ENCODE results near the gene RHOA.
A peak's percentile ranks its signal among the peaks of the same experiment; 100 is the strongest.

Gene RHOA

GRCh38 chr3:49413338-49413734 lies 1.6 kb upstream of the RHOA start:
- Histone ChIP-seq H3K36me3 (ENCODE audit: low read depth) (peaks cover 31% of the 10 kb centered on the region), H3K27ac (ENCODE audit: poor library complexity, severe bottlenecking) (peak overlapping the region; percentile 92), H3K4me1 (ENCODE audit: insufficient read depth, poor library complexity, severe bottlenecking) (peaks cover 16% of the 10 kb centered on the region), H3K4me3 (ENCODE audit: severe bottlenecking) (peak overlapping the region; percentile 89), H3K27me3 (ENCODE audit: insufficient read depth, poor library complexity, severe bottlenecking) (no peaks in the 10 kb centered on the region), H3K9me3 (ENCODE audit: severe bottlenecking) (no peaks in the 10 kb centered on the region)
- DNase-seq (ENCODE audit: low spot score) (no peak), ATAC-seq (ENCODE audit: low read depth) (no peak)
- TF ChIP-seq CTCF (IDR thresholded peaks at IDR 0.05; ENCODE audit: poor library complexity, severe bottlenecking) = no peak

- Histone ChIP-seq H3K27ac (ENCODE audit: poor library complexity, severe bottlenecking) (peak overlapping the region; percentile 92), H3K36me3 (ENCODE audit: low read depth) (peaks cover 31% of the 10 kb centered on the region), H3K9me3 (ENCODE audit: severe bottlenecking) (no peaks in the 10 kb centered on the region), H3K27me3 (ENCODE audit: insufficient read depth, poor library complexity, severe bottlenecking) (no peaks in the 10 kb centered on the region), H3K4me1 (ENCODE audit: insufficient read depth, poor library complexity, severe bottlenecking) (peaks cover 16% of the 10 kb centered on the region), H3K4me3 (ENCODE audit: severe bottlenecking) (peak overlapping the region; percentile 89)
- DNase-seq (ENCODE audit: low spot score) (no peak), ATAC-seq (ENCODE audit: low read depth) (peak; percentile 12)
- no peak for TF ChIP-seq CTCF (IDR thresholded peaks at IDR 0.05; ENCODE audit: poor library complexity, severe bottlenecking)
Observed at GRCh38 chr3:49412632-49413337, 1.0 kb upstream of the RHOA start.

GRCh38 chr3:49411535-49411967 lies 225 bp downstream of the RHOA start:
- no peak for TF ChIP-seq CTCF (IDR thresholded peaks at IDR 0.05; ENCODE audit: poor library complexity, severe bottlenecking)
- Histone ChIP-seq H3K9me3 (ENCODE audit: severe bottlenecking) (no peaks in the 10 kb centered on the region), H3K27ac (ENCODE audit: poor library complexity, severe bottlenecking) (peak overlapping the region; percentile 92), H3K27me3 (ENCODE audit: insufficient read depth, poor library complexity, severe bottlenecking) (no peaks in the 10 kb centered on the region), H3K4me1 (ENCODE audit: insufficient read depth, poor library complexity, severe bottlenecking) (peaks cover 23% of the 10 kb centered on the region), H3K36me3 (ENCODE audit: low read depth) (peaks cover 34% of the 10 kb centered on the region), H3K4me3 (ENCODE audit: severe bottlenecking) (peak overlapping the region; percentile 89)
- DNase-seq (ENCODE audit: low spot score) (no peak), ATAC-seq (ENCODE audit: low read depth) (peak; percentile 7; the same call in 2 of the 3 replicates)

GRCh38 chr3:49410846-49411534 lies 786 bp downstream of the RHOA start:
- peak overlapping the region; percentile 92 for H3K27ac ChIP-seq (ENCODE audit: poor library complexity, severe bottlenecking)
- ATAC-seq (ENCODE audit: low read depth) = peak; percentile 28; the same call in 1 of the 3 replicates
- no peak for DNase-seq (ENCODE audit: low spot score)
- peaks cover 40% of the 10 kb centered on the region for H3K36me3 ChIP-seq (ENCODE audit: low read depth)
- no peaks in the 10 kb centered on the region for H3K9me3 ChIP-seq (ENCODE audit: severe bottlenecking)
- H3K4me1 ChIP-seq (ENCODE audit: insufficient read depth, poor library complexity, severe bottlenecking) = peaks cover 28% of the 10 kb centered on the region
- TF ChIP-seq CTCF (IDR thresholded peaks at IDR 0.05; ENCODE audit: poor library complexity, severe bottlenecking) = no peak
- peak overlapping the region; percentile 89 for H3K4me3 ChIP-seq (ENCODE audit: severe bottlenecking)
- H3K27me3 ChIP-seq (ENCODE audit: insufficient read depth, poor library complexity, severe bottlenecking) = no peaks in the 10 kb centered on the region
